HG03097 (cell line): ENCODE results near the gene CCDC142.
"Not testable (repeated sequence)": the region's sequence is repeated elsewhere in the genome, so short reads cannot be mapped to it uniquely, and the experiment has no call there.

Source experiments
- ATAC-seq: cut with Tn5 transposase; IDR thresholded peaks from one replicate; pipeline ENCODE4 v1.9.1; 2021; ENCODE audit not compliant: unreplicated experiment, low FRiP score

CCDC142 gene

GRCh38 chr2:74447230-74447999 lies 35.4 kb downstream of the CCDC142 start:
- no peak for ATAC-seq

GRCh38 chr2:74444498-74445318 lies 38.1 kb downstream of the CCDC142 start:
- ATAC-seq = no peak

- ATAC-seq = not testable (repeated sequence)
Measured at GRCh38 chr2:74442483-74443297, 40.1 kb downstream of the CCDC142 start.

- no peak for ATAC-seq
Measured at GRCh38 chr2:74441690-74442482, 40.9 kb downstream of the CCDC142 start, which contains the start of gene RTKN. Gene RTKN, minus strand, starts transcription at chr2:74441937. Its CDS starts 121 bp downstream, at chr2:74441816.

GRCh38 chr2:74441170-74441689 lies 41.6 kb downstream of the CCDC142 start:
- ATAC-seq = no peak

- ATAC-seq = peak; percentile 80
Measured at GRCh38 chr2:74440378-74441169, 42.2 kb downstream of the CCDC142 start.

- ATAC-seq = no peak
Measured at GRCh38 chr2:74439803-74440377, 42.9 kb downstream of the CCDC142 start.

GRCh38 chr2:74439373-74439772 lies 43.4 kb downstream of the CCDC142 start:
- ATAC-seq = no peak

- ATAC-seq = no peak
Measured at GRCh38 chr2:74438248-74438647, 44.5 kb downstream of the CCDC142 start.

GRCh38 chr2:74436848-74437695 lies 45.7 kb downstream of the CCDC142 start:
- no peak for ATAC-seq

GRCh38 chr2:74436111-74436805 lies 46.5 kb downstream of the CCDC142 start:
- no peak for ATAC-seq

GRCh38 chr2:74430502-74430901 lies 52.3 kb downstream of the CCDC142 start:
- ATAC-seq = no peak

- no peak for ATAC-seq
Measured at GRCh38 chr2:74429487-74430451, 53.0 kb downstream of the CCDC142 start.

GRCh38 chr2:74428675-74429074 lies 54.1 kb downstream of the CCDC142 start:
- no peak for ATAC-seq

- ATAC-seq = no peak
Measured at GRCh38 chr2:74427551-74427950, 55.2 kb downstream of the CCDC142 start.

- no peak for ATAC-seq
Measured at GRCh38 chr2:74426181-74426758, 56.5 kb downstream of the CCDC142 start.
